Breast epithelium (tissue), 4 donors: ENCODE results near the gene DAB1. TPM values are rescaled to one million over a fixed set of nuclear protein-coding genes. Genes with fewer than 3 reads are reported as not detected.

Source experiments
- DNase-seq, 2 donors: peaks; one replicate each; pipeline ENCODE4 v3.0.0-alpha.2; 2019; ENCODE audit warnings: low spot score in 2 of 2
- H3K27ac ChIP-seq, 2 donors: fragments of 200-600 bp; sonication (generic) in 1 of 2; one replicate each; pipeline ENCODE4 v1.5.1; 2016 to 2019; ENCODE audit warnings: mild to moderate bottlenecking in 1 of 2
- H3K27me3 ChIP-seq, 2 donors: fragments of 200-600 bp; sonication (generic) in 1 of 2; one replicate each; pipeline versions ENCODE4 v1.5.1 to v1.6.0; 2017 to 2019; ENCODE audit warnings: control low read depth in 1 of 2, mild to moderate bottlenecking in 1 of 2
- H3K36me3 ChIP-seq: fragments of 200-600 bp; one replicate; pipeline ENCODE4 v1.5.1; 2019
- H3K4me1 ChIP-seq, 2 donors: fragments of 200-600 bp; sonication (generic); one replicate each; pipeline ENCODE4 v1.5.1; 2016 to 2019; ENCODE audit warnings: control low read depth in 1 of 2
- H3K4me3 ChIP-seq, 3 donors: fragments of 200-600 bp; sonication (generic); 1 replicate in 2 of 3; 2 replicates in 1 of 3; pipeline ENCODE4 v1.5.1; 2016 to 2019; ENCODE audit warnings: mild to moderate bottlenecking in 3 of 3, moderate library complexity in 2 of 3
- H3K9me3 ChIP-seq, 2 donors: fragments of 200-600 bp; sonication (generic) in 1 of 2; one replicate each; pipeline ENCODE4 v1.5.1; 2016 to 2019; ENCODE audit warnings: control low read depth in 1 of 2
- POLR2A ChIP-seq: fragments of 450-650 bp; IDR thresholded peaks from one replicate; pipeline ENCODE4 v1.6.1; 2016; ENCODE audit warnings: antibody characterized with exemption, mild to moderate bottlenecking, moderate library complexity
- POLR2AphosphoS5 ChIP-seq, 3 donors: sonication (generic); formaldehyde crosslinking; IDR thresholded peaks; one replicate each; pipeline ENCODE4 v1.6.1; 2017; ENCODE audit warnings: antibody characterized with exemption in 3 of 3
- intact Hi-C: fragments of 100-400 bp; cut with DNase I; formaldehyde crosslinking; loops from one replicate; pipeline ENCODE4 v1.15.1; 2023; ENCODE audit warnings: low total_unique reads
- total RNA-seq, 3 donors: library from RNA; depleted of rRNA; stranded (reverse); fragments of >200 nt; gene quantifications; one replicate each; pipeline ENCODE4 v1.1.0, GENCODE V29; 2016
- TF ChIP-seq, protein P1 (sequence below), 3 donors: fragments of 450-650 bp; IDR thresholded peaks; one replicate each; pipeline ENCODE4 v1.5.1; 2016 to 2017; ENCODE audit warnings: antibody characterized with exemption in 3 of 3, mild to moderate bottlenecking in 3 of 3, moderate library complexity in 3 of 3

DAB1 gene
- total RNA-seq, 3 donors from 2014 or later = 0.48 to 0.66 (median 0.59) TPM

- Histone ChIP-seq H3K4me3 (no peak overlapping the region), H3K36me3 (no peaks in the 10 kb centered on the region), H3K9me3 (no peaks in the 10 kb centered on the region), H3K27ac (no peak overlapping the region), H3K27me3 (no peaks in the 10 kb centered on the region), H3K4me1 (no peaks in the 10 kb centered on the region)
- DNase-seq = no peak
- no peak for TF ChIP-seq POLR2AphosphoS5 (IDR thresholded peaks at IDR 0.05)
- TF ChIP-seq, protein P1, sequence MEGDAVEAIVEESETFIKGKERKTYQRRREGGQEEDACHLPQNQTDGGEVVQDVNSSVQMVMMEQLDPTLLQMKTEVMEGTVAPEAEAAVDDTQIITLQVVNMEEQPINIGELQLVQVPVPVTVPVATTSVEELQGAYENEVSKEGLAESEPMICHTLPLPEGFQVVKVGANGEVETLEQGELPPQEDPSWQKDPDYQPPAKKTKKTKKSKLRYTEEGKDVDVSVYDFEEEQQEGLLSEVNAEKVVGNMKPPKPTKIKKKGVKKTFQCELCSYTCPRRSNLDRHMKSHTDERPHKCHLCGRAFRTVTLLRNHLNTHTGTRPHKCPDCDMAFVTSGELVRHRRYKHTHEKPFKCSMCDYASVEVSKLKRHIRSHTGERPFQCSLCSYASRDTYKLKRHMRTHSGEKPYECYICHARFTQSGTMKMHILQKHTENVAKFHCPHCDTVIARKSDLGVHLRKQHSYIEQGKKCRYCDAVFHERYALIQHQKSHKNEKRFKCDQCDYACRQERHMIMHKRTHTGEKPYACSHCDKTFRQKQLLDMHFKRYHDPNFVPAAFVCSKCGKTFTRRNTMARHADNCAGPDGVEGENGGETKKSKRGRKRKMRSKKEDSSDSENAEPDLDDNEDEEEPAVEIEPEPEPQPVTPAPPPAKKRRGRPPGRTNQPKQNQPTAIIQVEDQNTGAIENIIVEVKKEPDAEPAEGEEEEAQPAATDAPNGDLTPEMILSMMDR (IDR thresholded peaks at IDR 0.05) = no peak
- no peak for TF ChIP-seq POLR2A
- intact Hi-C loops = no loop called here
Observed at GRCh38 chr1:57137980-57138379, 285.9 kb downstream of the DAB1 start.

DNA sequence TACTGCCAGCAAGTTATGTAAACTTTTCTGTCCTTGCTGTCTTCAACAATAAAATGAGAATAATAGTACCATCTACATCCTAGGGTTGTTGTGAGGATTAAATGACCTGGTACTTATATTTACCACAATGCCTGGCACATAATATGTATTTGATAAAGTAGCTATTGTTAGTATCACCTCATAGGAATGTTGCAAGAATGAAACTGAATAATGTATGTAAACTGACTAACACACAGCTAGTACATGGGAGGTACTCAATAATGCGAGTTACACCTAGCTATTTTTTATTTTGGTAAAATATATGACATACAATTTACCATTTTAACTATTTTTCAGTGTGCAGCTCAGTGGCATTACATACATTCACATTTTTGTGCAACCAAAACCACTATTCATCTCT is 289.1 kb downstream of the DAB1 start:
- H3K9me3 ChIP-seq = no peaks in the 10 kb centered on the region
- TF ChIP-seq POLR2AphosphoS5 (IDR thresholded peaks at IDR 0.05) (no peak), POLR2A (no peak)
- TF ChIP-seq, protein P1 (IDR thresholded peaks at IDR 0.05) = no peak
- H3K27ac ChIP-seq = no peak overlapping the region
- no peak for DNase-seq
- no peaks in the 10 kb centered on the region for H3K4me1 ChIP-seq
- H3K27me3 ChIP-seq = no peaks in the 10 kb centered on the region
- H3K4me3 ChIP-seq = no peak overlapping the region
- intact Hi-C loops = no loop called here
- H3K36me3 ChIP-seq = no peaks in the 10 kb centered on the region

- Histone ChIP-seq H3K27me3 (no peaks in the 10 kb centered on the region), H3K9me3 (no peaks in the 10 kb centered on the region), H3K27ac (no peak overlapping the region), H3K36me3 (no peaks in the 10 kb centered on the region), H3K4me3 (no peak overlapping the region), H3K4me1 (no peaks in the 10 kb centered on the region)
- intact Hi-C loops = no loop called here
- no peak for DNase-seq
- TF ChIP-seq, protein P1 (IDR thresholded peaks at IDR 0.05) = no peak
- TF ChIP-seq POLR2AphosphoS5 (IDR thresholded peaks at IDR 0.05) (no peak), POLR2A (no peak)
Observed at GRCh38 chr1:57133686-57134085, 290.2 kb downstream of the DAB1 start.

DNA sequence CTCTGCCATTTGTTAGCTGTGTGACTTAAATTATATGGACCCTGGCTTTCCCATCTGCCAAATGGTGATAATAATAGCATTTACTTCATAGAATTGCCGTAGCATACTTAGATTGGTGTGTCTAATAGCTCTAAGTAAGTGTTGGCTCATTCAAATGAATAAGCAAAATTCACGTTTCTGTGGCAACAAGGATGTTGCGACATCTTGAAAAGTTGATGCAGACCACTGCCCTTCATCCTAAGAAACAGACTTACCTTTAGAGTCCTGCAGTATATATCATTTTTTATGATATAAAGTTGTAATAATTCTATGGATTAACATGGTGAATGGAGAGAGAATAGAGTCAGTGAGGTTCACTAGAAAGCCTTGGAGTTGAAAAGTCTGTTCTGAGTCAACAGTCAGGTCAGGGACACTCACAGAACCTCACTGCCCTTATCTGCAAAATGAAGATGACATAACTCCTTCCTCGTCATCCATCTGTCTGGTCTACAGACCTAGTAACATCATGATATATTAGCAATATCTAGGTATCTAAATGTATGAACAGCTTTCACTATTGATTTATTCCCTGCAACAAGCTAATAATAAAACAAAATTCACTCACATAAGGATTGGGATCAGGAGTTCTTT is 290.8 kb downstream of the DAB1 start:
- no peak for DNase-seq
- intact Hi-C loops = no loop called here
- TF ChIP-seq, protein P1 (IDR thresholded peaks at IDR 0.05) = no peak
- TF ChIP-seq POLR2AphosphoS5 (IDR thresholded peaks at IDR 0.05) (no peak), POLR2A (no peak)
- Histone ChIP-seq H3K4me1 (no peaks in the 10 kb centered on the region), H3K4me3 (no peak overlapping the region), H3K27me3 (no peaks in the 10 kb centered on the region), H3K9me3 (no peaks in the 10 kb centered on the region), H3K36me3 (no peaks in the 10 kb centered on the region), H3K27ac (no peak overlapping the region)

GRCh38 chr1:57131701-57132394 is 292.0 kb downstream of the DAB1 start:
- no peaks in the 10 kb centered on the region for H3K4me1 ChIP-seq
- intact Hi-C loops = no loop called here
- DNase-seq = no peak

More at GRCh38 chr1:57131701-57132394, 292.0 kb downstream of the DAB1 start:
- no peak overlapping the region for H3K4me3 ChIP-seq
- no peaks in the 10 kb centered on the region for H3K36me3 ChIP-seq
- no peak overlapping the region for H3K27ac ChIP-seq
- H3K27me3 ChIP-seq = no peaks in the 10 kb centered on the region
- no peak for TF ChIP-seq POLR2A
- no peak for TF ChIP-seq POLR2AphosphoS5 (IDR thresholded peaks at IDR 0.05)
- TF ChIP-seq, protein P1 (IDR thresholded peaks at IDR 0.05) = no peak
- no peaks in the 10 kb centered on the region for H3K9me3 ChIP-seq
